SIG-M5 (cell line): ENCODE data around the gene KDM1B.
"Not testable (repeated sequence)": the region's sequence is repeated elsewhere in the genome, so short reads cannot be mapped to it uniquely, and the experiment has no call there.

Experiments
- DNase-seq: peaks from one replicate; lab custom pipeline; 2025; lab: John Stamatoyannopoulos, UW

The KDM1B gene

DNA sequence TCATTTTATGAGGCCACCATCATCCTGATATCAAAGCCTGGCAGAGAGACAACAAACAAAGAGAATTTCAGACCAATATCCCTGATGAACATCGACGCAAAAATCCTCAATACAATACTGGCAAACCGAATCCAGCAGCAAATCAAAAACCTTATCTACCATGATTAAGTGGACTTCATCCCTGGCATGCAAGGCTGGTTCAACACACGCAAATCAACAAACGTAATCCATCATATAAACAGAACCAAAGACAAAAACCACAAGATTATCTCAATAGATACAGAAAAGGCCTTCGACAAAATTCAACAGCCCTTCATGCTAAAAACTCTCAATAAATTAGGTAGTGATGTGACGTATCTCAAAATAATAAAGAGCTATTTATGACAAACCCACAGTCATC lies 76.6 kb downstream of the KDM1B start:
- DNase-seq = not testable (repeated sequence)

GRCh38 chr6:18233770-18234169 lies 78.5 kb downstream of the KDM1B start:
- not testable (repeated sequence) for DNase-seq

DNA sequence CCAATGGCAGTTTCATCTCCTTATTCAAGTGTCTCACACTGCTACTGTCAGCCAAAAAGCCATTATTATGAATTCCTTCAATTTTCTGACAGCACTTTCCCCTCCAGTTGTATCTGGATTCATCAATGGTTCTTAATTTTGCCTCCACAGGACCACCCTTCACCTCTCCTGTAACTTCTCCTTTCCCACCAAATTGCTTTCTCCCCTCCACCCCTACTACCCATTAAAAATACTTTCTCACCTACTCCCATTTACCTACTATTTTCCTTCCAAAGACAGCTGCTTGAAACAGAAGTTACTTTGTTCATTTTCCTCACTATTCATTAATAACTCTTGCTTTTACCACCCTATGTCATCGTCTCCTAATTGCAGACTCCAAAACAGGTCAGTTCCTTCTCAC lies 79.3 kb downstream of the KDM1B start:
- DNase-seq = no peak

DNA sequence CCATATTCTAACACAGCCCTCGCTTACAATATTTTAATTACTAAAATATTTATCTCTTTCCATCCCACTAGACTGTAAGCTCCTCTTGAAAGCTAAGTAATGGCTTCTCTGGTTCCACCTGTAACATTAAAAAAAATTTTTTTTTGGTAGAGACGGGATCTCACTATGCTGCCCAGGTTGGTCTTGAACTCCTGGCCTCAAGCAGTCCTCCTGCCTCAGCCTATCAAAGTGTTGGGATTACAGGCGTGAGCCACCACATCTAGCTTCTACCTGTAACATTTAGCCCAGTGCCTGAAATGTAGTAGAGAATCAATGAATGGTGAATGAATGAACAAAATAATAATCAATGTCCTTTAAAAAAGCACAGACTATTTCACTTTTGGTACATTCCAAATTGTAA lies 80.3 kb downstream of the KDM1B start:
- DNase-seq = no peak

DNA sequence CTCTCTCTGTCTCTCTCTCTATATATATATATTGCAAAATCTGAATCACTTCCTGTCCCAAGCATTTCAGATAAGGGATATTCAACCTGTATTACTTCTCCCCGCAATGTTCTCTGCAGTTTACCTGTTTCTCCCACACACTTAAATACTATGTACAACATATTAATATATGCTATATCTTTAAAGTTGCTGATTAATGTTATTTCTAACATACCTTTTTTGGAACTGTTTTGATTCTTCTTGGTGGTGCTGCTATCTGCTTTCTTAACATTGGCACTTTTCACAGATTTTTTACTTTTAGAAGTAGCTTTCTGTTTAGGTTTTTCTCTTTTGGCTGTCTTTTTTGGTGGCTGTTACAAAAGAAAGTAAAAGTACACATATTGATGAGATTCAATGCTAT lies 81.9 kb downstream of the KDM1B start:
- DNase-seq = no peak

GRCh38 chr6:18240230-18240629 lies 85.0 kb downstream of the KDM1B start:
- DNase-seq = no peak

DNA sequence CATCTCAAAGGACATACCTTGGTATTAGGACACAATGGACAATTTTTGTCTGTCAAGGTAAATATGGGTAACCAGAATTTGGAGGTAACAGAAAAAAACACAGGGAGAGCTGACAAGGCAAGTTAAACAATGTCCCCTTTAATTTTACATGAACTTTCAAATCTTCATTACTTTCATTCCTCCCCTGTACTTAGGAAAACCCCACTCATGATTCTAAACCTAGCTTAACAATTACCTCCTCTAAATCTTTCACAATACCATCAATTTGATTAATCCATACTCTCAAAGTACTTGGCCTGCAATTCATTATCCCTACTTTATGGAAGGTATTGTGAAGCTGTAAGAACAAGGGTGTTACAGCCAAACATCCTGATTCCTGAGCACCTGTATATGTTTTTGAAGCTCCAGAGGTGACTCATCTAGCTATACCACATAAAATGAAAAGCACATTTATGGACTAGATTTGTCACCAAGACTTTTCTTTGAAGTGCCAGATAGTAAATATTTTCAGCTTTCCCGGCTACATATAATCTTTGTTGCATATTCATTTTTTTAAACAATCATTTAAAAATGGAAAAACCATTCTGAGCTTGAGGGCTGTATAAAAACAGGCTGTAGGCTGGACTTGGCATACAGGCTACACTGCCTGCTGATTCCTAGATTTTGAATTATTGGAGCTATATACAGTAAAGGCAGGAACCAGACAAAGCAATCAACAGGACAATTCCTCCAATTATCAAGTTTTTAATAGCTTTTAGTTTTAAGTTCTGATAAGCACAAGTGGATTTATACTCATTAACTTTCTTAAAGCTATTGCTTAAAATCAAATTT lies 86.2 kb downstream of the KDM1B start:
- no peak for DNase-seq

DNA sequence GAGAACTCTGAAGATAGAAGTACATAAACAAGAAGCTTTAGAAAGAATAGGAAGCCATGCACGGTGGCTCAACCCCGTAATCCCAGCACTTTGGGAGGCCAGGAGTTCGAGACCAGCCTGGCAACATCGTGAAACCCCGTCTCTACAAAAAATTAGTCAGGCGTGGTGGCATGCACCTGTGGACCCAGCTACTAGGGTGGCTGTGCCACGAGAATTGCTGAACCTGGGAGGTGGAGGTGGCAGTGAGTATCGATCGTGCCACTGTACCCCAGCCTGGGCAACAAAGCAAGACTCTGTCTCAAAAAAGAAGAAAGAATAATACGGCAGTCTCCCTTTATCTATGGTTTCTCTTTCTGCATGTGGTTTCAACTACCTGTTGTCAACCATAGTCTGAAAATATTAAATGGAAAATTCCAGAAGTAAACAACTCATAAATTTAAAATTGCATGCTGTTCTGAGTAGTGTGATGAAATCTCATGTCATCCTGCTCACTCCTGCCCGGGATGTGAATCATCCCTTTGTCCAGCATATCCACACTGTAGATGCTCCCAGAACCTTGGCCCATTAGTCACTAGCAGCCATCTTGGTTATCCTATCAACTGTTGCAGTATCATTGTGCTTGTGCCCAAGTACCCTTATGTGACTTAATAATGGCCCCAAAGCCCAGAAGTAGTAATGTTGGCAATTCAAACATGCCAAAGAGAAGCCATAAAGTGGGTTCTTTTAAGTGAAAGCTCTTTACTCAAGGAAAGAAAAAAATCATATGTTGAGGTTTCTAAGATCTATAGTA lies 87.0 kb downstream of the KDM1B start:
- no peak for DNase-seq

- DNase-seq = no peak
Observed at GRCh38 chr6:18243302-18243893, 88.2 kb downstream of the KDM1B start.

DNA sequence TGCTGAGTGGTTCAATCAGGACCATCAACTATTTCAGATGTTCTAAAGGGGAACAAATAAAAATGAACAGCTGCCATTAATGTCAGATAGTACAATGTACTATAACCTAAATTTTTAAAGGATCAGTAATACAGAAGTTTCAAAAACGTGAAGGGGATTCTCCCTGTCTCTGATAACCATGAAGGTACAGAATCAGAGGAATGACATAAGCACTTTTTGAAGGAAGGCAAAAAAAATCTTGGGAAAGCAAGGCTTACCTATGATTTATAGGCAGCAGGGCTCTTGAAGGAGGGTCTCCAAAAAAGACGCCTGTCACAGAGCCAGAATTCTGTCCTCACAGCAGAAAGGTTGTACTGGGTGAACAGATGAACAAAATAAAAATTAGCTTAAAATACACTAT lies 89.0 kb downstream of the KDM1B start:
- DNase-seq = no peak

DNA sequence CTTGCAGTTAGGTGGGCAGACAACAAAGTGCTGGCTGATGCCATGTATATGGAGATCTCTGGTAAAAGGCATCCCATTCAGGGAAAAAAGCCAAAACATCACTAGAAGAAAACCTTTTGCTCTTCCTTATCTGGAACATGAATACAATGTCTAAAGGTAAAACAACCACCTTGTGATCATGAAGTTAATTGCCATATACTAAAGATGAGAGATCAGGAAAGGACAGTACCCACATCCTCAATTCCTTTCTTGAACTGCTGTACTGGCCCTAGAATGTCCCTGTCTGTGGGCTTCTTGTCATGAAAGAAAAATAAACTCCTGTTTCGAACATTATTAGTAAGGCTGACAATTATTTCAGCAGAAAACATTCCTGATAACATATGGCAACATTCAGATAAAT lies 89.9 kb downstream of the KDM1B start:
- no peak for DNase-seq

DNA sequence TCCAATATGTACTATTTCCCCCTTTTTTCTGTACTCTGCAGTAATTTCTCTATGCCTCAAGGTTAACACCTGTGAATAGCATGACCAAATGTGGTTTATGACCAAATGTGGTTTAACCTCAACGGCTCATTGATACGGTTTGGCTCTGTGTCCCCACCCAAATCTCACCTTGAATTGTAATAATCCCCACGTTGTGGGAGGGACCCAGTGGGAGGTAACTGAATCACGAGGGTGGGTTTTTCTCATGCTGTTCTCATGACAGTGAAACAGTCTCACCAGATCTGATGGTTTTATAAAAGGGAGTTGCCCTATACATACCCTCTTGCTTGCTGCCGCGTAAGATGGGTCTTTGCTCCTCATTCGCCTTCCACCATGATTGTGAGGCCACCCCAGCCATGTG lies 90.4 kb downstream of the KDM1B start:
- no peak for DNase-seq

GRCh38 chr6:18246205-18246604 lies 91.0 kb downstream of the KDM1B start:
- DNase-seq = no peak

GRCh38 chr6:18247002-18247401 lies 91.8 kb downstream of the KDM1B start:
- DNase-seq = no peak

DNA sequence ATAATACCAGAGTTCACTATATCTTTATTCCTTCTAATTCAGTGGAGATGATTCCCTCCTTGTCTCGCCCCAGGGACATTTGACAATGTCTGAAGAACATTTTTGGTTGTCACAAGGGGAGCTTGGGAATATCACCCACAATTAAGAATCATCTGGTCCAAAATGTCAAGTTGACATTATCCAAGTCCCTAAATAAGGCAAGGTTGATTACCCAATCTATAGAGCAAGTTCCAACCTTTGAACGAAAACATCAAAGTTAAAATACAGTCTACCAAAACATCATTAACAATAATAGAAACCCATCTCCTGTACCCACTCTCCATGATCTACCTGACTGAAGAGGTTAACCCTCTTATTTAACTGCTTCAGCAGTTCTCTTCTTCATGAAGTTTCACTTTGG lies 93.5 kb downstream of the KDM1B start:
- no peak for DNase-seq

DNA sequence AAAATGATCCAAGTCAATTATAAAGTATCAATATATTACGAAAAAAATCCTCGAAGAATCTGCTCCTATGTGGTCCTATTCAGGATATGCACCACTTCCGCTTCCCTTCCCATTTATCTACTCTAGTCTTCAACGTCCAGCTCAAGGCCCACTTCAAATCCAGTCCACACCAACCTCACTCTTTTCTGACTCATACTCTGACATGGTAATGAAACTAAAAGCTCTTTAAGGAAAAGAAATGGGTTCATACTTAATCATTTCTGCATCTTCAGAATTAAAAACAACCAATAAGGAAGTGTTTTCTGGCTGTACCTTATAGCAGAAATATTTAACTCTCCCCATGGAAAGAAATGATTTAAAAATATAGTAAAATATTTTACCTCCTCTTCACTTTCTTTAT lies 94.0 kb downstream of the KDM1B start:
- DNase-seq = no peak

DNA sequence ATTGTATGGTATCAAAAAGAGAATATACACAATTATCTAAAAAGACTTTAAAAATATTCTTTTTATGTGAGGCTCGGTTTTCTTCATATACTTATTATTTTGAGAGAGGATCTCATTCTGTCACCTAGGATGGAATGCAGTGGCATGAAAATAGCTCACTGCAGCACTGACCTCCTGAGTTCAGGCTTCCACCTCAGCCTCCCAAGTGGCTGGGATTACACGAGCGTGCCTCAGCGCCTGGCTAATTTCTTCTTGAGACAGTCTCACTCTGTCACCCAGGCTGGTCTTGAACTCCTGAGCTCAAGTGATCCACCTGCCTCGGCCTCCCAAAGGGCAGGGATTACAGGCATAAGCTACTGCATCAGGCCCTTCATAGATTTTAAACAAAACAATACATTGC lies 98.4 kb downstream of the KDM1B start:
- DNase-seq = no peak

DNA sequence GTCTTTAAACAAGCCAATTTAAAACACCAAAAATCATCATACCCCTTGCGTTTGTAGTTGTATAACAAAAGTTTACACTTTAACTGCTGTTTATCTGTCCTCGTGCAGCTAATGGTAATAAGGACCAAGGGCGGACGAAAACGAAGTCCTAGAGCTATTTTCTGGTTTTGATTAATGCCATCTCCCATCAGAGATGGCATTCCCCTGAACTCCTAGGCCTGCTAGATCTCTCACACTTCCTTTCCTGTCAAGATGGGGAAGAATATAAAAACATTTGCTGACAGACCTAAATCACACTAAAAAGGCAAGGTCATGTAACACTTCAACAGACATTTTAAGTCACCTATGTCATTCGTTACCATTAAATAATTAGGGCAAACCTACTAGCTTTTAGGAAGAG lies 99.6 kb downstream of the KDM1B start:
- DNase-seq = no peak

DNA sequence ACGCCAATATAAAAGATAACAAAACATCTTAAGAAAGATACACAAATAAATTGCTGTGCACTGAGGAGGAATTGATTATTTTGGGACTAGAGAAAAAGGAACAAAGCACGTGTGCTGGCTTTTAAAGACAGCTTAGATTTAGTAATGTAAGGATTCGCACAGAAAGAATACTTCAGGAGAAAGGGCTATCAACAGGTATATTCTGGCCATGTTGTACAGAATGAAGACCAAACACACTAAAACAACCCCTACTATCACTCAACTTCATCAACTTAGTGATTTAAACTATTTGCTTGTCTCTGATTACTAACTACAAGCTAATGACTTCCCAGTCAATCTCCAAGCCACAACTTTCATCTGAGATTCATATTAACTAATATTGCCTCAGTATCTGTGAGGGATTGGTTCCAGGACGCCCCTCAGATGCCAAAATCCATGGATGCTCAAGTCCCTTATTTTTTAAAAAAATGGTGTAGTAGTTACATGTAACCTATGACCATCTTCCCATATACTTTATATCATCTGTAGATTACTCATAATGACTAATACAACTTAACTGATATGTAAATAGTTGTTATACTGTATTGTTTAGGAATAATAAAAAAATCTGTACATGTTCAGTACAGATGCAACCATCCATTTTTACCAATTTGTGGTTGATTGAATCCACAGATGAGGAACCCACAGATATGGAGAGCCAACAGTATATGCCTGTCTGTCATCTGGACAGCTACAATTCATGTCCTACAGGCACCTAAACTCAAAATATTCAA lies 104.6 kb downstream of the KDM1B start:
- no peak for DNase-seq

DNA sequence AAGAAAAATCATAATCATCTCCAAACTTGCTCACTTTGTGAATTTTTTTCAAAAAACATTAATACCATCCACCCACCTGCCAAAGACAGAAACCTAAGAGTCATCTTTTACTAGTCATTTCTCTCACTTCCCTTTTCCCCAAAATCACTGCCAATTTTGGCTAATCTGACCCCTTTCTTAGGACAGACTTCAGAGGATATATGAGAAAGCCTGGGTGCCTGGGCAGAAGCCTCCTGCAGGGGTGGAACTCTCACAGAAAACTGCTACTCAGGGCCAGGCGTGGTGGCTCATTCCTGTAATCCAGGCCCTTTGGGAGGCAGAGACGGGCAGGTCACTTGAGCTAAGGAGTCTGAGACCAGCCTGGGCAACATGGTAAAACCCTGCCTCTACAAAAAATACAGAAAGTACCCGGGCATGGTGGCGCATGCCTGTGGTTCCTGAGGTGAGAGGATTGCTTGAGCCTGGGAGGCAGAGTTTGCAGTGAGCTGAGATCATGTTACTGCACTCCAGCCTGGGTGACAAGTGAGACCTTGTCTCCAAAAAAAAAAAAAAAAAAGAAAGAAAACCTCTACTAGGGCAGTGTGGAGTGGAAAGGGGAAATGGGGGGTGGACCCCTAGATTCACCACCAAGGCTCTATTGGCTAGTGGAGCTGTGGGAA lies 105.4 kb downstream of the KDM1B start:
- DNase-seq = no peak

DNA sequence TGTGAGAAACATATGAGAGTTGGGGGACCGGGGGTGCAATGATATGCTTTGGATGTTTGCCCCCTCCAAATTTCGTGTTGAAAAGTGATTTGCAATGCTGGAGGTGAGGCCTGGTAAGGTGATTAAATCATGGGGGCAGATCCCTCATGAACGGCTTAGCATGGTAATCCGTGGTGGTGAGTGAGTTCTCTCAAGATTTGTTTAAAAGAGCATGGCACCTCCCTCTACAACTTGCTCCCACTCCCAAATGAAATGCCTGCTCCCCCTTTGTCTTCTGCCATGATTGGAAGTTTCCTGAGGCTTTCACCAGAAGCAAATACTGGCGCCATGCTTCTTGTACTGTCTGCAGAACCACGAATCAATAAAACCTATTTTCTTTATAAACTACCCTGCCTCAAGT lies 106.7 kb downstream of the KDM1B start:
- DNase-seq = no peak
